HG02970 (cell line): ENCODE results near the gene HSD17B2.

Experiments used
- ATAC-seq: cut with Tn5 transposase; IDR thresholded peaks from one replicate; pipeline ENCODE4 v1.9.1; 2021; ENCODE audit warnings: mild to moderate bottlenecking, moderate library complexity, moderate number of reproducible peaks; ENCODE audit not compliant: unreplicated experiment, low FRiP score

Gene HSD17B2

GRCh38 chr16:82046941-82047340, 11.9 kb downstream of the HSD17B2 start:
- ATAC-seq = no peak

GRCh38 chr16:82047374-82047773, 12.3 kb downstream of the HSD17B2 start:
- ATAC-seq = no peak

- no peak for ATAC-seq
Measured at GRCh38 chr16:82047787-82048186, 12.7 kb downstream of the HSD17B2 start.

GRCh38 chr16:82049484-82049883, 14.4 kb downstream of the HSD17B2 start:
- no peak for ATAC-seq

DNA sequence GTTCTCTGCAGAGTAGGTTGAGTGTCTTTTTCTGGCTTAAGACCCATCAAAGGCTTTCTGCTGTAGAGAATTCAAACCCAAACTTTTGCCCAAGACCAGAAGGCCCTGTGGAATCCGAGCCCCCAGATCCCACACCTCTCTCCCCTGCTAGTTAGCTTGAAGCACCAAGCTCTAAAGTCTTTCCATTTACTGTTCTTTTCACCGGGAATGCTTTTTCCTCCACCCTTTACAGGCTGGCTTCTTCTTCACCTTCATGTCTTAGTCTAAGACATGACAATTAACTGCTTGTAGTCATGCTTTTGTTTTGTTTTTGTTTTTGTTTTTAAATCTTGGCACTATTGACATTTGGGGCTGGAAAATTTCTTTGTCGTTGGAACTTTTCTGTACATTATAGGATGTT, 15.5 kb downstream of the HSD17B2 start:
- ATAC-seq = no peak

DNA sequence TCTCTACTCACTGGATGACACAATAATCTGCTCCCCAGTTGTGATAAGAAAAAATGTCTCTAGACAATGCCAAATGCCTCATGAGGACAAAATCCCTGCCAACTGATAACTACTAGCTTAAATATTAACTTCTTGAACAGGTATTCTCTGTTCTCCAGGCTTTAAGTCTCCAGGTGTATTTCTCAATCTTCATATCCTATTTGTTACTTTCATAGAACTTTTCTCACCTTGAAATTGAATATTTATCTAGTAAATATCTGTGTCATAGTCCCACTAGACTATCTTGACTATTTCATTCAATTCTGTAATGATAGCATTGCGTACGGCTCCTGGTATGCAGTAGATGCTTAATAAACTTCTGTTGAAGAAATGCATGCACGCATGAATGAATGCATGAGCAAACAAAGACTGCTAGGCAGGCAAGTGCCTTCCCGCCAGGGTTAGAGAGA, 15.9 kb downstream of the HSD17B2 start:
- ATAC-seq = no peak

DNA sequence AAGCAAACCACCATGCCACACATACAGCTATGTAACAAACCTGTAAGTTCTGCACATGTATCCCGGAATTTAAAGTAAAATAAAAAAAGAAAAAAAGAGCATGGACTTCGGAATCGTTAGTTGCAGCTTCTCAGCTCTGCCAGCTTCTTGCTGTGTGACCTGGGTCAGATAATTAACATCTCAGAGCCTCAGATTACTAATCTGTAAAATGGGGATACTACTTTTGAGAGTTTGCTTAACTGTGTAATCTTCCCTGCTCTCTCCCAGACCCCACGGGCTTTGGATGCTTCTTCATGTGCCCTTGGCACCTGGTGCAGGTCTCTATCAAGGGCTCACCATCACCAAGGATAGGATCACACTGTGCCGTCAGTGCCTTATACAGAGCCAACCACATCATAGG, 16.6 kb downstream of the HSD17B2 start:
- no peak for ATAC-seq

DNA sequence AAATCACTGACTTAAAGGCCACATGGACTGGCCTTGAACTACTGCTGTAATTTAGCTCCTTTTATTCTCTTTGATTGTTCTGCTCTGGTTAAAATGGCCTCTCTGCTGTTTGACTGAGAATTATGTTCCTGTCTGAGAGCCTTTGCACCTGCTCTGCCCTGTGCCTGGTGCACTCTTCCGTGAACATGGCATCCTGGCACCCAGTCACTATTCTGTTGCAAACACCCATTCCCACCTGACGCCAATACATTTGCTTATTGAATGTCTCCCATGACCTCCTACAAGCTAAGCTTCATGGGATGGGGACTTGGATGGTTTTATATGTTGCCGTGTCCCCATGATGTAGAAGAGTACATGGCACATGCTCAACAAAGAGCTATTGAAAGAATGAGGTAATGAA, 20.1 kb downstream of the HSD17B2 start:
- ATAC-seq = no peak

DNA sequence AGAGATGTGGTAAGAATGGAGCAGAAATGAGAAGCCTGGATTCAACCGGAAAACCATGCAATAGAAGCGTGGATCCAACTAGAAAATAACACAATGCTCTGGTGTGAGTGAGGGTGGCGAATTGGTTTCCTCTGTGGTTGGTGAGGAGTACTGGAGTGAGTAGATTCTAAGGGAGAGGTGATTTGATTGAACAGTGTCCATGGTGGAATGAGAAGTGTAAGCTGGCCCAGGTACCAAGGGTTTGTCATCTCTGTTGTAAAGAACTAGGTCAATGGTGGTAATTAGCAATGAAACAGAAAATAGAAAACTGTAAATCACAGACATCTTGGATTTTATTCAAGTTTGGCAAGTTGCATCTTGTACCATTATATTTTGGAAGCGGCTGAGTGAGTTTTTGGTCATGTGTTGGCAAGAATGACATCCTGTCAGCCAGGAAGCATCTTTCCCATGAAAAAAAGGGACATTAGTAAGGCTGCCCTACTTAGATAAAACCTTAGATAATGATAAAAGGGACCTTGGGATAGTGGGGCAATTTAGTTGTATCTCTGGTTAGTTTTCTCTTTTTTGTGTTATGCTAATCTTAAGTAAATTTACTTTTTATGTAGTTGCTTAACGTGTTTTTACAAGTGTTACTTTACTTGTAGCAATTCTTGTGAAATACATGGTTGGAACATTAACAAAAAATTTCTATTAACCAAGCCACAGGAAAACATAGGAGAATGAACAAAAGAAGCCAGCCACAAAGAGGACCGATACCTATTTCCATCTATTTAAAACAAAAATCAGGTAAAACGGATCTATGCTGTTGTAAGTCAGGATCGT, 20.9 kb downstream of the HSD17B2 start:
- ATAC-seq = no peak

DNA sequence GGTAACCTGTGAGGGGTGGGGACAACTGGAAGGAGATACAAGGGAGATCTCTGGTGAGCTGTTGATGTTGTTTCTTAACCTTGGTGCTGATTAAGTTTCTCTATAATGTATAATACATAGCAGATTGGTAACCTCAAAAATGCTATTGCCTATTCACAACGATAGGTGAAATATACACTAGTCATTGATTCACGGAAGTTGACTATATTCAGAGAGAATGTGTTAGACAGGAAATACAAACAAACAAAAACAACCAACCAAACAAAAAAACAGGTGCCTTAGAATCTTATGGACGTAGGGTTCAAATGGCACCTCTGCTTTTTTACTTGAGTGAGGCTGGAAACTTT, 21.5 kb downstream of the HSD17B2 start:
- ATAC-seq = no peak

- ATAC-seq = no peak
Measured at GRCh38 chr16:82059161-82059982, 24.3 kb downstream of the HSD17B2 start.

DNA sequence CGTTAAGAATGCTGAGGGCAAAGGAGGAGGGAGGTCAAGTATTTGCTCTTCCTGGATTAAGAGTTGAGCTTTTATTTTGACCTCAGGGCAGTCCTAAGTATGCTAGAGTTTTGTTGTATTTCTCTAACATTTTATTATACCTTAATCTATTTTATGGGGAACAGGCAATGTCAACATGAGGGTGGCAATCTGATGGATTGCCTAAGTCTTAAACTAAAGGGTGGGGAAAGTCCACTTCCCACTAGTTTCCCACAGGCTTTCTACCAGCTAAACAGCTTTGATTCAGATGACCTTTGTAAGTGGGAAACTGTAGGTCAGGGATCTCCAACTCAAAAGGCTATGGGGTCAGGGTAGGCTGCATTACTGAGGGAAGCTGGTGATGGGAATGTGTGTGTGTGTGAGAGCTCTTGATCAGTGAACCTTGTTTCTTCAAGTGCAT, 24.9 kb downstream of the HSD17B2 start:
- no peak for ATAC-seq

- no peak for ATAC-seq
Measured at GRCh38 chr16:82061861-82062525, 26.9 kb downstream of the HSD17B2 start.

- ATAC-seq = no peak
Measured at GRCh38 chr16:82062645-82063058, 27.6 kb downstream of the HSD17B2 start.

DNA sequence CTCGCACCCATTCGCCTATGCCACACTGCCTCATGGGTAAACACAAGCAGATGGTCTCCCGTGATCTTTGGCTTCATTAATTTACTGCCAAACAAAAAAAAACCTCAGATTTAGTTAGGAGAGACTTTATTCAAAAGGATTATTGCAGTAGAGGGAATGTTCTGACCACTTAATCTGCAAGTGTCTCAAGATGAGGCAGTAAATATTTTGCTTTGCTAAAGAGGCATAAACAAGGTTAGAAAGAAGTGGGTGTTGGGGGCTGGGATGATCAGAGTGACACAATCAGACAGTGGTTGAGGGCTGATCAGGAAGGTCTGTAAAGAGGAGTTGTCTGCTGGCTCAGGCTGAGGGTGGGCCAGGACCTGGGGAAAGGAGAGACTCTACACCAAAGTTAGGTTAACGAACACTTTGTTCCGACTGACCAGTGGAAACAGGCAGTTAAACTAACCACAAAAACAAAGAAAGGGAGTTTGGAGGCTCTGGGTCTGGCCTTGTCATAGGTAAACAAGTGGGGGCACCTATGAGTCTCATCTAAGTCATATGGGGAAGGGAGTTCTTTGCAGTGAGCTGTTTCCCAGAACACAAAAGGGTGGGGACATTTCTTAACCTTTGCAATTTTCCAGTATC, 28.5 kb downstream of the HSD17B2 start:
- no peak for ATAC-seq

DNA sequence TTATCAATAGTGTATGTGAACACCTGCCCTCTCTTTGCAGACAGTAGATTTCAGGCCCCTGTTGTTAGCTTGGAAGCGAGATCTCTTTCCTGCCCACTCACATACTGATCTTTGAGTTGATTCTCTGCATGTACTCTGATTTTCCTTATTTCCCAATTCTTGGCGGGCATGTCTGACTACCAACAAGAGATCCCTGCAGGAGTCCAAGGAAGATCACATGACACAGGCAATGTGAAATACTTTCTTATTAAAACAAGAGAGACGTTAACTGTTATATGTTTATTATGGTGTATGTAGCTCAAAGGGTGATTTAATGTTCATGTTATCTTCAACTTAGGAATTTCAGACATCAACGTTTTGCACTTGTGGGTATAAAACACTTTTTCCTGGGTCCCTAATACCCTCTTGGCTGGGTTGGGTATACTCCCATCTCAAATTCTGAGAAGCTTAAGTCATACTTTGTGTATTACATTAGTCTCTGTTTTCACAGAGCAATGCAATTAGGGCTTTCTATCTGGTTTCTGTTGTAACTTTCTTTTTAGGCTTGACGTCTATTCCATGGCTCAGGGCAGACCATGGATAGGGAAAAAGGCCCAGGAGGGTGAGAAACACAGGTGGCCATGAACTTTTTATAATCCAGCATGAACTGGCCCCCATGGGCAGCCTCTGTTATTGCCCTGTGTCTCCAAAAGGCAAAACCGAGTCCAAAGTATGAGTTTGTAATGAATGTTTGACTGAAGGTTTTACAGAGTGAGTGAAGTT, 32.2 kb downstream of the HSD17B2 start:
- no peak for ATAC-seq

GRCh38 chr16:82067804-82068325, 32.8 kb downstream of the HSD17B2 start:
- no peak for ATAC-seq

GRCh38 chr16:82070656-82071369, 35.8 kb downstream of the HSD17B2 start:
- no peak for ATAC-seq

DNA sequence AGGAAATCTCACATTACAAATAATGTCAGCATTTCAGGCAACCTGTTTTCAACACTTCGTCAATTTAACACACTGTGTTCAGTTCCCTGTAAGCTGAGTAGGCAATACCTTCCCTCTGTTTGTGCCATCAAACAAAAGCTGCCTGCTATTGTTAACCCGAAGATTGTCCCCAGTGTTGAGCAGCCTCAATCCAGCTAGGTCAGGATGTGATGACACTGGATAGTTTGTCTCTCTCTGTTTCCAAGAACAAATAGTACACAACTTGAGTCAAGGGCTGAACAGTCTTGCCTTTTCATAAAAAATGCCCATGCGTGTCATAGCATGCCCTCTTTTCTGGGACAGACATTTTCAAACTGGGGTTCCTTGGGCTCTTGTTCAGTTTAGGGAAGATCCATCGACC, 36.4 kb downstream of the HSD17B2 start:
- no peak for ATAC-seq
